Thoracic aorta (tissue), 2 donors: ENCODE results near the gene TMEM54. TPM values are rescaled to one million over a fixed set of nuclear protein-coding genes. Genes with fewer than 3 reads are reported as not detected.

ENCODE experiments used
- ATAC-seq: fragments of 150-250 bp; one replicate; pipeline ENCODE4 v1.8.0; 2017; ENCODE audit warnings: low read depth; ENCODE audit not compliant: insufficient number of reproducible peaks, low FRiP score
- DNase-seq: peaks from one replicate; pipeline ENCODE4 v3.0.0-alpha.2; 2020; ENCODE audit warnings: low spot score
- H3K27ac ChIP-seq, 2 donors: fragments of 200-600 bp; sonication (generic); 1 replicate in 1 of 2; 2 replicates in 1 of 2; pipeline ENCODE4 v1.5.1; 2016; ENCODE audit warnings: mild to moderate bottlenecking in 2 of 2, moderate library complexity in 2 of 2
- H3K27me3 ChIP-seq: fragments of 200-600 bp; sonication (generic); replicated peaks from 2 replicates; pipeline ENCODE4 v1.6.0; 2016; ENCODE audit warnings: mild to moderate bottlenecking; ENCODE audit not compliant: insufficient read depth
- H3K36me3 ChIP-seq: fragments of 200-600 bp; sonication (generic); one replicate; pipeline ENCODE4 v1.5.1; 2016
- H3K4me1 ChIP-seq, 2 donors: fragments of 200-600 bp; sonication (generic); 1 replicate in 1 of 2; 2 replicates in 1 of 2; pipeline versions ENCODE4 v1.5.1 to v1.6.0; 2016; ENCODE audit warnings: low read depth in 2 of 2, mild to moderate bottlenecking in 1 of 2; ENCODE audit not compliant: control insufficient read depth in 1 of 2
- H3K4me3 ChIP-seq: fragments of 200-600 bp; sonication (generic); 2 replicates; pipeline ENCODE4 v1.5.1; 2016; ENCODE audit warnings: mild to moderate bottlenecking
- H3K9me3 ChIP-seq: fragments of 200-600 bp; sonication (generic); 2 replicates; pipeline ENCODE4 v1.5.1; 2016
- total RNA-seq, 2 donors: library from RNA; depleted of rRNA; stranded (reverse); fragments of >200 nt; gene quantifications; one replicate each; pipeline versions ENCODE4 v1.1.0 to v1.2.3, GENCODE V29; 2016
- TF ChIP-seq, protein P1 (sequence below): fragments of 200-600 bp; sonication (generic); IDR thresholded peaks from one replicate; pipeline ENCODE4 v1.5.1; 2019; ENCODE audit warnings: antibody characterized with exemption

Gene TMEM54
- total RNA-seq, 2 donors from 2014 or later, result 28.1 to 56.6 TPM

DNA sequence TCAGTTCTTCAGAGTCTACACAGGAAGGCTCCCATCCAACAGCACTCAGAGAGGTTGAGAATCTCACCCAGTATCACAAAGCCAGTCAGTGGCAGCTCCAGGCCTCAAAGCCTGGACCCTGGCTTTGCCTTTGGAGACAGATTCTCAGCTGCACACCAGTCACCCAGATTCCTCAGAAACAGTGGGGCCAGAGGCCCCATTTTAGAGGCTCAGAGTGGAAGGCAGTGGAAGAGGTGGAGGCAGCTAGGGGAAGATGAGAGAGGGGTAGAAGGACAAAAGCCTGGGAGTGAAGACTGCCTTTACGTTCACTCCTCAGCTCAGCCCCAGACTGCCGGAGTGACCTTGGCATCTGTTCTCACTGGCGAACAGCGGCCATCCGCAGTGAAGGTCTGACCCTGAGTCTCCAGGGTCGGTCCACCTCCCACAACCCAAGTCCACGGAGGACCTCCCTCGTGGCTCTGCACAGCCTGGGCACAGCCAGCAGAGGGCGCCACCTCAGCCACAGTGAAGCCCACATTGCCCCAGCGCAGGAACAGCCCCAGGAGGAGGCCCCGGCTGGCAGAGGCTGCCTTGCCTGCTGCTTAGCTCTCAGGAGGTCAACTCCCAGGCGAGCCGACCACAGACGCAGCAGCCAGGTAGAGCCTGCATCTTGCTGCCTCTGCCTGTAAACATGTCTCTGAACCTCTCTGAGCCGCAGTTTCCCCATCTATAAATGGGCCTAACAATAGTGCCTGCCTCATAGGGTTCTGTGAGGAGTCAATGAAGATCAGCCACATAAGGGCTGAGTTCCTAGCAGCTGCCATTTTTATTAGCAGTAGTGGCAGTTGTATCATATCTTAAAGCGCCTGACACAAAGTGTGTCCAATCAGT is 24.6 kb downstream of the TMEM54 start:
- Histone ChIP-seq H3K36me3 (no peaks in the 10 kb centered on the region), H3K4me3 (no peak overlapping the region), H3K9me3 (no peaks in the 10 kb centered on the region), H3K27ac (no peak overlapping the region), H3K4me1 (peaks cover 3 to 19% of the 10 kb centered on the region in 2 donors), H3K27me3 (no peaks in the 10 kb centered on the region)
- ATAC-seq (no peak), DNase-seq (no peak)
- TF ChIP-seq, protein P1, sequence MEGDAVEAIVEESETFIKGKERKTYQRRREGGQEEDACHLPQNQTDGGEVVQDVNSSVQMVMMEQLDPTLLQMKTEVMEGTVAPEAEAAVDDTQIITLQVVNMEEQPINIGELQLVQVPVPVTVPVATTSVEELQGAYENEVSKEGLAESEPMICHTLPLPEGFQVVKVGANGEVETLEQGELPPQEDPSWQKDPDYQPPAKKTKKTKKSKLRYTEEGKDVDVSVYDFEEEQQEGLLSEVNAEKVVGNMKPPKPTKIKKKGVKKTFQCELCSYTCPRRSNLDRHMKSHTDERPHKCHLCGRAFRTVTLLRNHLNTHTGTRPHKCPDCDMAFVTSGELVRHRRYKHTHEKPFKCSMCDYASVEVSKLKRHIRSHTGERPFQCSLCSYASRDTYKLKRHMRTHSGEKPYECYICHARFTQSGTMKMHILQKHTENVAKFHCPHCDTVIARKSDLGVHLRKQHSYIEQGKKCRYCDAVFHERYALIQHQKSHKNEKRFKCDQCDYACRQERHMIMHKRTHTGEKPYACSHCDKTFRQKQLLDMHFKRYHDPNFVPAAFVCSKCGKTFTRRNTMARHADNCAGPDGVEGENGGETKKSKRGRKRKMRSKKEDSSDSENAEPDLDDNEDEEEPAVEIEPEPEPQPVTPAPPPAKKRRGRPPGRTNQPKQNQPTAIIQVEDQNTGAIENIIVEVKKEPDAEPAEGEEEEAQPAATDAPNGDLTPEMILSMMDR, result peak; percentile 77

DNA sequence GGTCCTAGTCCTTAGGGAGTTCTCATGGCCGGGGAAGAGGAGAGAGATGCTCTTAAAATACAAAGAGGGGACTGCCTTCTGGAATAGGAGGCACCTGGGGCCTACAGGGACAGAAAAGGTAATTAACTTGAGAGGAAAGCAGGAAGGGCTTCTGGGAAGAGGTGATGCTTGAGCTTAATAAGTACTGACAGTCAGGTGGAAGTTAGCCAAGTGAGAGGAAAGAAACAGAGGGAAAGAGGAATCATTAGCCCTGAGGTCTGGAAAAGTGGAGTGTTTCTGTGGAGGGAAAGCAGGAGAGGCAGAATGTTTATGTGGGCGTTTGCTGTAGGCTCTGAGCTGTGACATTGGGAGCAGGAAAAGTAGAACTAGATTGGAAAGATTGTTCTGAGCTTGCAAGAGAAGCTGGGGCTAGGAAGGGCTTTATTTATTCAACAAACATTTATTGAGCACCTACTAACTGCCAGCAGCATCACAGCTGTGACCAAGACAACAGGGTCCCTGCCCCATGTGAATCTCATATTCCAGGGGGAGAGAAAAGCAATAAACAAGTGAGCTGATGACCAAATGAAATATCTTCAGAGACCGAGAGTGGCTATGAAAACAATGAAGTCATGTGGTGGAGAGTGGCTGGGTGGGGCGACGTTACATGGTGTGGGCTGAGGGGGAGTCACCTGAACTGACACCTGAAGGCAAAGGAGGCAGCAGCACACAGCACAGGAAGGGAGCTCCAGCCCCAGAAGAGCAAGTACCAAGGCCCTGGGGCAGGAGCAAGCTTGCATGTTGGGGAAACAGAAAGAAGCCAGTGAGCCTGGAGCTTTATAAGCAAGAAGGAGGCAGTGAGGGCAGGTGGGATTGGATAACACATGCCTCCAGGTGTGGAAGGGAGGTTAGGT is 26.1 kb downstream of the TMEM54 start:
- H3K27ac ChIP-seq, result no peak overlapping the region
- ATAC-seq, result no peak

DNA sequence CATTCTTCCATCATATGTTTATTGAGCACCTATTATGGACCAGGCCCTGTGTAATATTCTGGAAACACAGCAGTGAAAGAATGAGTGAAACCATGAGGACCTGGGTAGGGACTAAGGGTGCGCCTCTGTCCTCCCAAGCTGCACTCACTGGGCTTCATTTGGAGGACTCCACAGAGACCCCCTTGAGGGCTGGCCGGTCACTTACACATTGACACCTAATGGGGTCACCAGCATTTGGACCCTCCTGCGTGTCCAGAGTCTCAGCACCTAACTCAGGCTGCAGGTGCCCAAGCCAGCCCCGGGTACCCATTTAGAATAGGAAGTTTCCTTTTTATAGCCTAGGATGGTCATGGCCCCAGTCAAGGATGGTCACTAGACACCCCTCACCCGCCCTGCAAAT is 27.7 kb downstream of the TMEM54 start:
- no peaks in the 10 kb centered on the region for H3K36me3 ChIP-seq
- H3K4me3 ChIP-seq, result no peak overlapping the region
- no peaks in the 10 kb centered on the region for H3K9me3 ChIP-seq
- no peak overlapping the region for H3K27ac ChIP-seq
- H3K27me3 ChIP-seq, result no peaks in the 10 kb centered on the region
- DNase-seq, result no peak
- TF ChIP-seq, protein P1, result no peak
- peaks cover 6 to 38% of the 10 kb centered on the region in 2 donors for H3K4me1 ChIP-seq
- ATAC-seq, result no peak

More for the DNA sequence above, 26.1 kb downstream of the TMEM54 start:
- Histone ChIP-seq H3K27me3 (no peaks in the 10 kb centered on the region), H3K36me3 (no peaks in the 10 kb centered on the region), H3K4me3 (no peak overlapping the region), H3K4me1 (peaks cover 5 to 22% of the 10 kb centered on the region in 2 donors), H3K9me3 (no peaks in the 10 kb centered on the region)
- TF ChIP-seq, protein P1, result no peak
- no peak for DNase-seq

DNA sequence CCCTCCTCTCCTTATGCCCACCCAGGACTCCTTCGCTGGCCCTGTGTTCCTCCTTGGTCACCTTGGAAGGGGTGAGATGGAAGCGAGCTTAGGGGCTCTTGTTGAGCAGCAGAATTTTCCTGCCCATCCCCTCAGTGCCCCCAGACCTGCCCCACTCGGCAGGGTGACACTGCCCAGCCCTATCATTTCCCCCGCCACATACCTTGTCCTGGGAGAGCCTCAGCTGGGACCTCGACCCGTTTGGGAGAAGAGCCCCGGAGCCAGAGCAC is 29.1 kb downstream of the TMEM54 start:
- H3K36me3 ChIP-seq, result no peaks in the 10 kb centered on the region
- no peak for ATAC-seq
- H3K4me1 ChIP-seq, result peaks cover 6 to 38% of the 10 kb centered on the region in 2 donors
- TF ChIP-seq, protein P1, result no peak
- DNase-seq, result no peak
- H3K9me3 ChIP-seq, result no peaks in the 10 kb centered on the region
- H3K27ac ChIP-seq, result no peak overlapping the region
- H3K4me3 ChIP-seq, result no peak overlapping the region
- no peaks in the 10 kb centered on the region for H3K27me3 ChIP-seq
